ENCODE measurements around the gene REEP1.
"Not testable (repeated sequence)": the region's sequence is repeated elsewhere in the genome, so short reads cannot be mapped to it uniquely, and the experiment has no call there.

The REEP1 gene

DNA sequence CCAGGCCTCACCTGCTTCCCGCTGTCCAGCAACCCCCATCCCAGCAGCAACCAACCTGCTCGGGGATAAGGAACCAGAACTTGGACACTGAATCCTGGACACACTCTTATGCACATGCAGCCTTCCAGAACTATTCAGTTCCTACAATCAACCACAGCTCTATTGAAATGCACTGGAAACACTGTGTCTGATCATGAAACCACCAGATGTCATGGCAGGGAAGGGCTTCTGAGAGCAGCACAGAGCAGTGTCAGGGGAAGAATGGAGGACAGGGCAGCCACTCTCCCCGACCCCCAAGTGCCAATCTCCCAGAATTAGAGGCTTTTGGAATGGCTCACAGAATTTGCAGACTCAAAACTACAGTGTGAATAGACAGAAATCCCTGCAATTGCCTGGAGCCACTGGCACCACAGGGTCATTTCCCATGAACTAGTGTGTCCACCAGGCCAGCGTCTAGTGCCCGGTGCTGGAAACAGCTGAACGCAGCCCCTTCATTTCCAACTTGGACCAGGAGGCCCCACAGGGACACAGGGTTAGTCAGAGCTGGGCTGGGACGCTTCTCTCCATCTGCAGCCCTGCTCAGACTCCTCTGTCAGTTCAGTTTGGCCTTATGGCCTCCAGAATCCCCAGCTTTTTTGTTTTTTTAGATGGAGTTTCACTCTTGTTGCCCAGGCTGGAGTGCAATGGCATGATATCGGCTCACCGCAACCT lies 112.6 kb downstream of the REEP1 start:
- no peak for DNase-seq (ENCODE audit: low read depth in 2 of 2)

- no peak for DNase-seq (ENCODE audit: low read depth in 2 of 2)
Observed at GRCh38 chr2:86223927-86224560, 113.4 kb downstream of the REEP1 start.

GRCh38 chr2:86223140-86223926 lies 114.1 kb downstream of the REEP1 start:
- DNase-seq (ENCODE audit: low read depth in 2 of 2): peak; percentile 34 to 35

- peak in 1 of 2 experiments; percentile 23 for DNase-seq (ENCODE audit: low read depth in 2 of 2)
Observed at GRCh38 chr2:86221066-86221684, 116.3 kb downstream of the REEP1 start.

GRCh38 chr2:86219896-86220295 lies 117.5 kb downstream of the REEP1 start:
- no peak for DNase-seq (ENCODE audit: low read depth in 2 of 2)

DNA sequence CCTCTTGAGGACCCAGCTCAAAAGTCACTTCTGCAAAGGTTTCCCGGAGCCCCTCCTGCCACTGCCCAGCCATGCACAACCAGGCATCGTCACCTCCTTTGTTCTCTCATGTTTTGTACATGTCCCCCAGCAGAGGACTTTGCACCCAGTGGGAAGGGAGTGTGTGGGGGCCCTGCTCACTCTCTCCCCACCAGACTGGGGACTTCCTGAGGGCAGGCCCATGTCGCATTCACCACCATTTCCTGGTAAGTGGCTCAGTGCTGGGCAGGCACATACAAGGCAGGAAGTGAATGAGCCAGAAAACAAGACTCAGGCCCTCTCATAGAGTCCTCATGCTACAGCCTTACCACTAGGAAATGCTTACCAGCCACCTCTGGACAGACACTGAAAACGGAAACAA lies 119.3 kb downstream of the REEP1 start:
- DNase-seq (ENCODE audit: low read depth in 2 of 2): no peak

DNA sequence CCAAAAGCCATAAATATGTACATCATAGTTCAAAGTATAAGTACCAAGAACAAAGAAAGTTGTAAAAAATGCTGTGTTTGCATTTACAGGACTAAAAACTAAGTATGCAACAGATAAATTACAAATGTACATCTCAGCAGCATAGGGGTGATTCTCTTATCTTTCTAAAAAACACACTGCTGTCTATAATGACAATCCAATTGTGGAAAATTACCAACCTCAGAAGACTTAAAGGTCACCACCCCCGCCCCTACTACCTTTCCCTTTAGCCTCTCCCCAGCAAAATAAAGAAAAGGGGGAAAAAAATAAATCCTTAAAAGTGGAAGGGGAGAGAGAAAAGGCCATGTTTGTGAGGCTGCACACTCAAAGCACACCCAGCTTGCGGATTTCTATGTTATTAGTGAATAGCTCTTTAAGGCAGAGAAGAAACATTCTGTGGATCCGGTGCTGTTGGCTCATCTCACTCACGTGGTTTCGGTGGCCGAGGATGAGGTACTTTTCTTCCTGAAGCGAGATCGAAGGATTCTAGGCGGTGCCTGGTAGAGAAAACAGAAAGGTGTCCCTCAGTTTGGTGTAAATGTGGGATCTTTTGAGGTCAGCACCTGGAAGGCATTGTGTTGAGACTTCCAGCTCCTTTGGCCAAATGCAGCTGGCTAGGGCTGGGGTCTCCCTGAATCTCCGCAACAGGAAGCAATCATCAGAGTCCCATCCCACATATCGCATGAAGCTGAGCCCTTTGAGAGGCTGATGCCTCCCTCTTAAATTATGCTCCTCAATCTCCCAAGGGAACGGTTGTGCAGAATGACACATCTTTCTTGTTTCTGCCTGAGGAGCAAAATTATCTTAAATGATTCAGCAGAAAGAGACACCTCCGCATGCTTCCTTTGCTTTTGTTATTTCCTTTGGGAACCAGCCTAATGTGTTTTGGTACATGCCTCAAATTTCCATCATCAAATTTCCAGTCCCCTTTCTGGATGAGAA lies 120.6 kb downstream of the REEP1 start:
- DNase-seq (ENCODE audit: low read depth in 2 of 2): no peak

GRCh38 chr2:86214503-86214832 lies 123.0 kb downstream of the REEP1 start:
- no peak for DNase-seq (ENCODE audit: low read depth in 2 of 2)

- no peak for DNase-seq (ENCODE audit: low read depth in 2 of 2)
Observed at GRCh38 chr2:86213699-86214502, 123.5 kb downstream of the REEP1 start.

GRCh38 chr2:86213056-86213455 lies 124.4 kb downstream of the REEP1 start:
- no peak for DNase-seq (ENCODE audit: low read depth in 2 of 2)

- no peak for DNase-seq (ENCODE audit: low read depth in 2 of 2)
Observed at GRCh38 chr2:86211796-86212188, 125.6 kb downstream of the REEP1 start.

GRCh38 chr2:86211033-86211795 lies 126.2 kb downstream of the REEP1 start:
- no peak for DNase-seq (ENCODE audit: low read depth in 2 of 2)

DNA sequence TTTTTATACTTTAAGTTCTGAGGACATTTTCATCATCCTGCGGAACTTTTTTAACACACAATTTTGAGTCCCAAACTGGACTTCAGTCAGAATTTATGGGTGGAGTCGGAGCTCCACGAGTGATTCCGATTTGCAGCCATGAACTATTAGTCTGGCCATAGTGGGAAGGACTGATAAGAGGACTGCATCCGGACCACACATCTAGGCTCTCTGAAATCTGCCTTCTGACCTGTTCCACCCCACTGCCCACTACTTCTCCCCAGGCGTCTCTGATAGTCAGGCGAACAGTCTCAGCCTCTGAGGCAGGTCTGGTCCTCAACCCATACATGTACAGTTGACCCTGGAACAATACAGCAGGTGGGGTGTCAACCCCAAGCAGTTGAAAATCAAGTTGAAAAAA lies 133.0 kb downstream of the REEP1 start:
- DNase-seq (ENCODE audit: low read depth in 2 of 2): no peak

DNA sequence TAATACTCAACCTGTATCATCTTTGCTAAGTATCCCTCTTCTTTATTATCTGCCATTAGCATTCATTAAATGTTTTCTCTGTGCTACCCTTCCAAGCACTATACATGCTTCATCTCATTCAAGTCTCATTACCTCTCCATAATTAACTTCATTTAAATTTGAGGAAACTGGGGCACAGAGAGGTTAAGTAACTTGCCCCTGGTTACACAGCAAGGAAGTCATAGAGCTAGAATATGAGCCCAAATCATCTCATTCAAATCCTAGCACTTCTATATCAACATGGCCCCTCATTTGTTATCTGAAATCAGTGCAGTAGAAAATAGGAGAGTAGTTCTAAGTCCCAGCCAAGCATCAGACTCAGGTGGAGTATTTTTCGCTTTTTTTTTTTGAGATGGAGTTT lies 133.8 kb downstream of the REEP1 start:
- no peak for DNase-seq (ENCODE audit: low read depth in 2 of 2)

GRCh38 chr2:86202702-86203101 lies 134.7 kb downstream of the REEP1 start:
- DNase-seq (ENCODE audit: low read depth in 2 of 2): no peak

- no peak for DNase-seq (ENCODE audit: low read depth in 2 of 2)
Observed at GRCh38 chr2:86202336-86202692, 135.1 kb downstream of the REEP1 start.

GRCh38 chr2:86201671-86202335 lies 135.6 kb downstream of the REEP1 start:
- DNase-seq (ENCODE audit: low read depth in 2 of 2): no peak

- DNase-seq (ENCODE audit: low read depth in 2 of 2): not testable (repeated sequence)
Observed at GRCh38 chr2:86200564-86200963, 136.9 kb downstream of the REEP1 start.

DNA sequence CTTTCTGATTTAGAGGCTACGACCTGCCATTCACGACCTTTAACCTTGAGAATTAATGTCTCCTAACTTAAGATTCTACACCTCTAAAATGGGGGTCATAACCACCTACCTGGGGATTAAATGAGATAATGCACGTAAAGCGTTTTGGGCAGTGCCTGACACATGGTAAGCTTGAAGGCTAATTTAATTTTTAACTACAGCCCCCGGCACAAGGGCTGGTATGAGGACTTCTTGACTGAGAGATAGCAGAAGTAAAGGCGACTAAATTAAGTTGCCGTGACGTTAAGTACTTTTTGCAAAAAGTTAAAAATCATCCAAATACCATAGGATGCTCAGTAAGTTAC lies 137.6 kb downstream of the REEP1 start:
- DNase-seq (ENCODE audit: low read depth in 2 of 2): no peak
